K562 (cell line): ENCODE results near the gene RAB3GAP1. TPM values are rescaled to one million over a fixed set of nuclear protein-coding genes. Genes with fewer than 3 reads are reported as not detected.

Source experiments
- DIDO1 ChIP-seq: fragments of 450-650 bp; IDR thresholded peaks from 2 replicates; pipeline ENCODE4 v1.6.1; 2016; ENCODE audit warnings: low read depth, missing biosample characterization, missing genetic modification characterization
- DMBX1 ChIP-seq: fragments of 250-450 bp; sonication (Bioruptor Pico); IDR thresholded peaks from 2 replicates; pipeline ENCODE4 v1.8.0; 2022; ENCODE audit warnings: inconsistent platforms, mild to moderate bottlenecking, moderate library complexity, borderline replicate concordance
- FOXK2 ChIP-seq, 2 experiments: fragments of 450-650 bp; IDR thresholded peaks in 1 of 2; conservative IDR thresholded peaks in 1 of 2; 2 replicates each; pipeline ENCODE4 v1.6.1; 2016; ENCODE audit warnings: low read depth in 2 of 2, mild to moderate bottlenecking in 1 of 2
- GABPB1 ChIP-seq: sonication (generic); formaldehyde crosslinking; IDR thresholded peaks from 2 replicates; pipeline ENCODE4 v1.8.0; 2022; ENCODE audit warnings: mild to moderate bottlenecking, missing genetic modification reagents
- HLTF ChIP-seq: fragments of 450-650 bp; IDR thresholded peaks from 2 replicates; pipeline ENCODE4 v1.6.1; 2016
- KAT7 ChIP-seq: sonication (generic); formaldehyde crosslinking; IDR thresholded peaks from 2 replicates; pipeline ENCODE4 v1.8.0; 2022; ENCODE audit warnings: missing genetic modification reagents, mild to moderate bottlenecking, borderline replicate concordance
- MAZ ChIP-seq, 2 experiments: fragments of 450-650 bp in 1 of 2; sonication (generic) in 1 of 2; formaldehyde crosslinking; IDR thresholded peaks in 1 of 2; conservative IDR thresholded peaks in 1 of 2; 2 replicates each; pipeline versions ENCODE4 v1.4.0 to v1.5.0; 2020; ENCODE audit warnings: mild to moderate bottlenecking in 1 of 2, missing genetic modification reagents in 1 of 2
- MEIS2 ChIP-seq: fragments of 450-650 bp; IDR thresholded peaks from 2 replicates; pipeline ENCODE4 v1.6.1; 2014; ENCODE audit warnings: mild to moderate bottlenecking; ENCODE audit not compliant: partially characterized antibody
- MTA3 ChIP-seq: fragments of 450-650 bp; formaldehyde crosslinking; IDR thresholded peaks from 2 replicates; pipeline ENCODE4 v1.6.1; 2017; ENCODE audit warnings: mild to moderate bottlenecking, borderline replicate concordance
- NFRKB ChIP-seq: fragments of 450-650 bp; IDR thresholded peaks from 2 replicates; pipeline ENCODE4 v1.6.1; 2016; ENCODE audit warnings: low read depth
- POLR2G ChIP-seq: fragments of 200-400 bp; formaldehyde crosslinking; IDR thresholded peaks from 2 replicates; pipeline ENCODE4 v1.6.1; 2017; ENCODE audit warnings: low read depth, mild to moderate bottlenecking, antibody characterized with exemption, low read length, moderate library complexity
- SAFB ChIP-seq: fragments of 200-400 bp; formaldehyde crosslinking; IDR thresholded peaks from 2 replicates; pipeline ENCODE4 v1.6.1; 2017; ENCODE audit warnings: low read depth, low read length, borderline replicate concordance
- TBP ChIP-seq: optimal IDR thresholded peaks from 2 replicates; pipeline ENCODE3; 2011; ENCODE audit warnings: low read depth, low read length, improper control_type of control experiment
- TCF7 ChIP-seq: sonication (generic); IDR thresholded peaks from 2 replicates; pipeline ENCODE4 v1.6.1; 2016; ENCODE audit warnings: antibody characterized with exemption, borderline replicate concordance
- TRIM28 ChIP-seq: fragments of 450-650 bp; IDR thresholded peaks from 2 replicates; pipeline ENCODE4 v1.6.1; 2017
- XRCC5 ChIP-seq: fragments of 200-400 bp; formaldehyde crosslinking; IDR thresholded peaks from 2 replicates; pipeline ENCODE4 v1.6.1; 2017; ENCODE audit warnings: low read depth, mild to moderate bottlenecking, low read length
- polyA plus RNA-seq, 8 experiments: library from polyadenylated mRNA; depleted of rRNA in 4 of 8; stranded (reverse) in 5 of 8; unstranded in 3 of 8; fragments of >200 nt; fragmentation: Nextera tagmentation in 2 of 8; fragmentation: Illumina TruSeq in 1 of 8; extraction: Ambion mirVana in 2 of 8; extraction: Trizol in 1 of 8; gene quantifications; 2 replicates each; pipeline versions ENCODE4 v1.2.1 to v1.2.3, GENCODE V29; 2011 to 2014; ENCODE audit warnings: inconsistent platforms in 1 of 8, missing spikeins in 1 of 8
- total RNA-seq, 7 experiments: library from RNA; depleted of rRNA in 6 of 7; stranded (reverse); fragments of >200 nt in 6 of 7; fragmentation: Illumina TruSeq in 2 of 7; extraction: Trizol in 2 of 7; gene quantifications; 2 replicates each; pipeline versions ENCODE4 v1.2.1 to v1.2.3, GENCODE V29; 2011 to 2021; ENCODE audit warnings: low replicate concordance in 1 of 7
- TF ChIP-seq, protein P1 (sequence below): sonication (generic); formaldehyde crosslinking; IDR thresholded peaks from 2 replicates; pipeline ENCODE4 v1.8.0; 2022; ENCODE audit warnings: mild to moderate bottlenecking, missing genetic modification reagents
- TF ChIP-seq, protein P2 (sequence below): fragments of 250-450 bp; sonication (Bioruptor Pico); IDR thresholded peaks from 2 replicates; pipeline ENCODE4 v1.8.0; 2022; ENCODE audit warnings: moderate library complexity, mild to moderate bottlenecking, inconsistent platforms
- TF ChIP-seq, protein P3 (sequence below): fragments of 450-650 bp; IDR thresholded peaks from 2 replicates; pipeline ENCODE4 v1.6.1; 2016; ENCODE audit warnings: low read depth, mild to moderate bottlenecking, moderate library complexity
- TF ChIP-seq, protein P4 (sequence below): fragments of 450-650 bp; formaldehyde crosslinking; IDR thresholded peaks from 2 replicates; pipeline ENCODE4 v1.4.0; 2022; ENCODE audit warnings: missing genetic modification characterization

The RAB3GAP1 gene
- total and polyA plus RNA-seq, 9 of the 15 experiments (the other 6 are each of a cell fraction or from before 2014, with no cell fraction given) = 15.5 to 48.6 (median 33.0) TPM

DNA sequence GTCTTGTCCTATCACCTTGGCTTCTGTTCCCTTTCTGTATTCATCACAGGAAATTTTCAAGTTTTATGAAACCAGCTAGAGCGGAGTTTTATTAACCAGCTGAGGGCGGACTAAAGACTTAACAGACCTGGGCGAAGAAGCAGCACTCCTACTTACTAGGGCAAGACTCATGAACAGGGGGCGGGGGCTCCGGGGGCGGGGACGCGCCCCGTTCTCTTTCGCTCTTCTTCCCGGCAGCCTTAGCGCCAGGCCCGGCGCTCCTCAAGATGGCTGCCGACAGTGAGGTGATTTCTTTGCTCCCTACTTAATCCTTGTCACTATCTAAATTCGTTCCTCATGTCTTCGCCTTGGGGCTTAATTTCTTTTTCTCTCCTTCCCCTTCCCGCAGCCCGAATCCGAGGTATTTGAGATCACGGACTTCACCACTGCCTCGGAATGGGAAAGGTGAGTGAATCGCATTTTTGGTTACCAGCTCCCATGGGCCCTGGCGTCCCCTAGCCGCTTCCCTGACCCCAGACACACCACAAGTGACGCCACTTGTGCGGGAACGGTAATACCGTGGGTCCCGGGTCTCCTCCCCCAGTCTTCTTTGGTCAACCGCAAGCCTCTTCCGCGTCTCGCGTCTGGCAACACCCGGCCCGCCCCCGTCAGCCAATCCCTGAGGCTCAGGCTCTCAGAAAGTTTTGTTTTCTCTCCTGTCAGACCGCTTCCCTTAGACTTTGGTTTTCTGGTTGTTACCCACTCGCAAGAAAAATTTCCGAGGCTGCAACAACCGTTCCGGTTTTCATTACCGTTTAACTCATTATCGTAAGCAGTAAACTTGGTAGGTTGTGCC, at the start of gene RAB3GAP1 (continued):
- TF ChIP-seq, protein P1, sequence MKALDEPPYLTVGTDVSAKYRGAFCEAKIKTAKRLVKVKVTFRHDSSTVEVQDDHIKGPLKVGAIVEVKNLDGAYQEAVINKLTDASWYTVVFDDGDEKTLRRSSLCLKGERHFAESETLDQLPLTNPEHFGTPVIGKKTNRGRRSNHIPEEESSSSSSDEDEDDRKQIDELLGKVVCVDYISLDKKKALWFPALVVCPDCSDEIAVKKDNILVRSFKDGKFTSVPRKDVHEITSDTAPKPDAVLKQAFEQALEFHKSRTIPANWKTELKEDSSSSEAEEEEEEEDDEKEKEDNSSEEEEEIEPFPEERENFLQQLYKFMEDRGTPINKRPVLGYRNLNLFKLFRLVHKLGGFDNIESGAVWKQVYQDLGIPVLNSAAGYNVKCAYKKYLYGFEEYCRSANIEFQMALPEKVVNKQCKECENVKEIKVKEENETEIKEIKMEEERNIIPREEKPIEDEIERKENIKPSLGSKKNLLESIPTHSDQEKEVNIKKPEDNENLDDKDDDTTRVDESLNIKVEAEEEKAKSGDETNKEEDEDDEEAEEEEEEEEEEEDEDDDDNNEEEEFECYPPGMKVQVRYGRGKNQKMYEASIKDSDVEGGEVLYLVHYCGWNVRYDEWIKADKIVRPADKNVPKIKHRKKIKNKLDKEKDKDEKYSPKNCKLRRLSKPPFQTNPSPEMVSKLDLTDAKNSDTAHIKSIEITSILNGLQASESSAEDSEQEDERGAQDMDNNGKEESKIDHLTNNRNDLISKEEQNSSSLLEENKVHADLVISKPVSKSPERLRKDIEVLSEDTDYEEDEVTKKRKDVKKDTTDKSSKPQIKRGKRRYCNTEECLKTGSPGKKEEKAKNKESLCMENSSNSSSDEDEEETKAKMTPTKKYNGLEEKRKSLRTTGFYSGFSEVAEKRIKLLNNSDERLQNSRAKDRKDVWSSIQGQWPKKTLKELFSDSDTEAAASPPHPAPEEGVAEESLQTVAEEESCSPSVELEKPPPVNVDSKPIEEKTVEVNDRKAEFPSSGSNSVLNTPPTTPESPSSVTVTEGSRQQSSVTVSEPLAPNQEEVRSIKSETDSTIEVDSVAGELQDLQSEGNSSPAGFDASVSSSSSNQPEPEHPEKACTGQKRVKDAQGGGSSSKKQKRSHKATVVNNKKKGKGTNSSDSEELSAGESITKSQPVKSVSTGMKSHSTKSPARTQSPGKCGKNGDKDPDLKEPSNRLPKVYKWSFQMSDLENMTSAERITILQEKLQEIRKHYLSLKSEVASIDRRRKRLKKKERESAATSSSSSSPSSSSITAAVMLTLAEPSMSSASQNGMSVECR (CRISPR knock-in tag) = peak; percentile 20; the same call in 1 of the 2 replicates
- TF ChIP-seq MTA3 (peak; percentile 57; the same call in 1 of the 2 replicates), SAFB (no peak), TBP (peak; percentile 84), MAZ (CRISPR knock-in tag; conservative IDR thresholded peaks at IDR 0.05 in 1 of 2, IDR thresholded peaks at IDR 0.05 in 1 of 2) (peak; percentile 58 to 68; a peak in 2 of 4 replicates), POLR2G (peak; percentile 73), XRCC5 (peak; percentile 35; the same call in 1 of the 2 replicates), GABPB1 (CRISPR knock-in tag) (peak; percentile 29; the same call in 1 of the 2 replicates), NFRKB (peak; percentile 98), FOXK2 (conservative IDR thresholded peaks at IDR 0.05 in 1 of 2, IDR thresholded peaks at IDR 0.05 in 1 of 2; ENCODE audit: low read depth in 2 of 2) (peak in 1 of 2 experiments; percentile 62; a peak in 1 of 4 replicates), MEIS2 (no peak), KAT7 (CRISPR knock-in tag) (peak; percentile 93), TCF7 (peak; percentile 49; the same call in 1 of the 2 replicates), DMBX1 (CRISPR knock-in tag) (peak; percentile 34; the same call in 1 of the 2 replicates), TRIM28 (peak; percentile 34; the same call in 1 of the 2 replicates), DIDO1 (tag) (0 out of 2 replicates have a peak, but pooled peaks have one; percentile 49), HLTF (peak; percentile 73; the same call in 1 of the 2 replicates)
- TF ChIP-seq, protein P2, sequence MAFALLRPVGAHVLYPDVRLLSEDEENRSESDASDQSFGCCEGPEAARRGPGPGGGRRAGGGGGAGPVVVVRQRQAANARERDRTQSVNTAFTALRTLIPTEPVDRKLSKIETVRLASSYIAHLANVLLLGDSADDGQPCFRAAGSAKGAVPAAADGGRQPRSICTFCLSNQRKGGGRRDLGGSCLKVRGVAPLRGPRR = no peak
- TF ChIP-seq, protein P3, sequence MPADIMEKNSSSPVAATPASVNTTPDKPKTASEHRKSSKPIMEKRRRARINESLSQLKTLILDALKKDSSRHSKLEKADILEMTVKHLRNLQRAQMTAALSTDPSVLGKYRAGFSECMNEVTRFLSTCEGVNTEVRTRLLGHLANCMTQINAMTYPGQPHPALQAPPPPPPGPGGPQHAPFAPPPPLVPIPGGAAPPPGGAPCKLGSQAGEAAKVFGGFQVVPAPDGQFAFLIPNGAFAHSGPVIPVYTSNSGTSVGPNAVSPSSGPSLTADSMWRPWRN = peak; percentile 93
- TF ChIP-seq, protein P4, sequence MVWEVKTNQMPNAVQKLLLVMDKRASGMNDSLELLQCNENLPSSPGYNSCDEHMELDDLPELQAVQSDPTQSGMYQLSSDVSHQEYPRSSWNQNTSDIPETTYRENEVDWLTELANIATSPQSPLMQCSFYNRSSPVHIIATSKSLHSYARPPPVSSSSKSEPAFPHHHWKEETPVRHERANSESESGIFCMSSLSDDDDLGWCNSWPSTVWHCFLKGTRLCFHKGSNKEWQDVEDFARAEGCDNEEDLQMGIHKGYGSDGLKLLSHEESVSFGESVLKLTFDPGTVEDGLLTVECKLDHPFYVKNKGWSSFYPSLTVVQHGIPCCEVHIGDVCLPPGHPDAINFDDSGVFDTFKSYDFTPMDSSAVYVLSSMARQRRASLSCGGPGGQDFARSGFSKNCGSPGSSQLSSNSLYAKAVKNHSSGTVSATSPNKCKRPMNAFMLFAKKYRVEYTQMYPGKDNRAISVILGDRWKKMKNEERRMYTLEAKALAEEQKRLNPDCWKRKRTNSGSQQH = peak; percentile 49; the same call in 1 of the 2 replicates
